Mesothelial cell of epicardium (in vitro differentiated cells): ENCODE data around the gene LARP4. TPM values are rescaled to one million over a fixed set of nuclear protein-coding genes. Genes with fewer than 3 reads are reported as not detected.
"Not testable (repeated sequence)": the region's sequence is repeated elsewhere in the genome, so short reads cannot be mapped to it uniquely, and the experiment has no call there.

Experiments
- DNase-seq, 2 experiments: peaks; one replicate each; pipeline ENCODE4 v3.0.0; 2021; ENCODE audit warnings: low spot score in 2 of 2; ENCODE audit not compliant: unreplicated experiment in 2 of 2
- H3K27ac Mint-ChIP-seq: 2 replicates; pipeline ENCODE4 v1.8.0; 2021; ENCODE audit warnings: mixed read lengths
- H3K27me3 Mint-ChIP-seq: 2 replicates; pipeline ENCODE4 v1.8.0; 2021; ENCODE audit warnings: low read depth, mixed read lengths
- H3K36me3 Mint-ChIP-seq: 2 replicates; pipeline ENCODE4 v1.8.0; 2021; ENCODE audit warnings: mixed read lengths
- H3K4me1 Mint-ChIP-seq: 2 replicates; pipeline ENCODE4 v1.8.0; 2021; ENCODE audit warnings: mixed read lengths
- H3K4me3 Mint-ChIP-seq: 2 replicates; pipeline ENCODE4 v1.8.0; 2021; ENCODE audit warnings: mild to moderate bottlenecking, moderate library complexity, mixed read lengths
- H3K9me3 Mint-ChIP-seq: 2 replicates; pipeline ENCODE4 v1.8.0; 2021; ENCODE audit warnings: mixed read lengths
- total RNA-seq: library from RNA; stranded (reverse); gene quantifications from 3 replicates; pipeline ENCODE4 v1.2.1, GENCODE V29; 2021
- TF ChIP-seq, protein P1 (sequence below): fragments of 200-600 bp; sonication (generic); IDR thresholded peaks from one replicate; pipeline ENCODE4 v1.5.0; 2021; ENCODE audit warnings: antibody characterized with exemption; ENCODE audit not compliant: unreplicated experiment

Gene LARP4
- total RNA-seq, 1 donor from 2014 or later, result 48.7 TPM

DNA sequence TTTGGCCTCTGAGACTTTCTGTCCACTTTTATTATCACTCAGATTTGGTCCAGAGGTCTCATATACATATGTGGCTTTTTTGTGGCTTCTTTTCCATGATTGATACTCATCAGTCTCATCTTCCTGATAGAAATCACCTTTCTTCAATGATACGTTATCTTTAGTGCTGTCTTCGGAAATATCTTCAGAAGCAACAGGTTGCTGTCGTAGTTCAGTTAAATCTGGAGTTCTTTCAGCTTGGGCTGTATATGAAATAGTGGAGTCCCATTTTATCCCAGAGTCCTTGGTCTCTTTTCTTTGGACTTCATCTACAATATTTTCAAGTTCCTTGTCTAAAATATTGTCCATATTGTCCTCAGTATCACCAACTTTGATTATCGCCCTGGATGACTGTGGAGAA is 45.3 kb upstream of the LARP4 start:
- no peaks in the 10 kb centered on the region for H3K27me3 Mint-ChIP-seq
- TF ChIP-seq, protein P1, sequence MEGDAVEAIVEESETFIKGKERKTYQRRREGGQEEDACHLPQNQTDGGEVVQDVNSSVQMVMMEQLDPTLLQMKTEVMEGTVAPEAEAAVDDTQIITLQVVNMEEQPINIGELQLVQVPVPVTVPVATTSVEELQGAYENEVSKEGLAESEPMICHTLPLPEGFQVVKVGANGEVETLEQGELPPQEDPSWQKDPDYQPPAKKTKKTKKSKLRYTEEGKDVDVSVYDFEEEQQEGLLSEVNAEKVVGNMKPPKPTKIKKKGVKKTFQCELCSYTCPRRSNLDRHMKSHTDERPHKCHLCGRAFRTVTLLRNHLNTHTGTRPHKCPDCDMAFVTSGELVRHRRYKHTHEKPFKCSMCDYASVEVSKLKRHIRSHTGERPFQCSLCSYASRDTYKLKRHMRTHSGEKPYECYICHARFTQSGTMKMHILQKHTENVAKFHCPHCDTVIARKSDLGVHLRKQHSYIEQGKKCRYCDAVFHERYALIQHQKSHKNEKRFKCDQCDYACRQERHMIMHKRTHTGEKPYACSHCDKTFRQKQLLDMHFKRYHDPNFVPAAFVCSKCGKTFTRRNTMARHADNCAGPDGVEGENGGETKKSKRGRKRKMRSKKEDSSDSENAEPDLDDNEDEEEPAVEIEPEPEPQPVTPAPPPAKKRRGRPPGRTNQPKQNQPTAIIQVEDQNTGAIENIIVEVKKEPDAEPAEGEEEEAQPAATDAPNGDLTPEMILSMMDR, result no peak
- DNase-seq, result no peak
- no peak overlapping the region for H3K4me3 Mint-ChIP-seq
- H3K4me1 Mint-ChIP-seq, result no peaks in the 10 kb centered on the region
- no peak overlapping the region for H3K27ac Mint-ChIP-seq
- H3K36me3 Mint-ChIP-seq, result no peaks in the 10 kb centered on the region
- no peaks in the 10 kb centered on the region for H3K9me3 Mint-ChIP-seq

DNA sequence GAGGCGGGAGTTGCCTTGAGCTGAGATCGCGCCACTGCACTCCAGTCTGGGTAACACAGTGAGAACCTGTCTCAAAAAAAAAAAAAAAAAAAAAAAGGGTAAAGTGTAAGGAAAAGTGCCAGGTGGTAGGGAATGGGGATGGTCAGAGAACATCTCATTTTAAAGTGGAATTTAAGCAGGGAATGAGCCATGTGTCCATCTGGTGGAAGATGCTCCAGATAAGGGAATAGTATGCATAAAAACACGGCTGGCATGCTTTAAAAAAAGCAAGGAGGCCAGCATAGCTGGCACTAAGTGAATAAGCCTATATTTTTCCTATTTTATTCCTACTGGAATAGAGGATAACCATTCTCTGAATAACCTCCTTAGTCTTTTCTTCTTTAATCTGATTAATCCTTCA is 38.0 kb upstream of the LARP4 start:
- Mint-ChIP-seq H3K9me3 (no peaks in the 10 kb centered on the region), H3K27ac (no peak overlapping the region), H3K27me3 (no peaks in the 10 kb centered on the region), H3K36me3 (no peaks in the 10 kb centered on the region), H3K4me3 (no peak overlapping the region), H3K4me1 (peaks cover 4% of the 10 kb centered on the region)
- TF ChIP-seq, protein P1, result no peak
- DNase-seq, result no peak

DNA sequence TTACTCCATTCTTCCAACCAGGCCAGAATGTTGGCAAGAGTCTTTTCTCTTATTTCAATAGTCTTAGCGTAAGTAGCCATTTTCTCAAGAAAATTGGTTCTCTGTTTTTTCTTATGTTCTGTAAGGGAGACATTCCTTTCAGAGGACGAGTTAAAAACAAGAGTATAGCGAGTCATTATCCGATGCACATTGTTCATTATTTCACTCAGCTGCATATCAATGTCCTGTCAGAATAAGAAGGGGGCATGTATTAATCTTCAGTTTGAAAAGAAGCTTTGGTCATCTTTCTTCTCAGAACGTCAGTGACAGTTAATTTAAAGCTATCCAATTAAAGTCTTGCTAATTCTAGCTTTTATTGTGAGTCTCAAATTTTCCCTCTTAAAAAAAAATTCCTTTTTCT is 37.5 kb upstream of the LARP4 start:
- no peak for DNase-seq
- TF ChIP-seq, protein P1, result no peak
- H3K9me3 Mint-ChIP-seq, result no peaks in the 10 kb centered on the region
- no peak overlapping the region for H3K27ac Mint-ChIP-seq
- no peaks in the 10 kb centered on the region for H3K36me3 Mint-ChIP-seq
- H3K4me3 Mint-ChIP-seq, result no peak overlapping the region
- peaks cover 4% of the 10 kb centered on the region for H3K4me1 Mint-ChIP-seq
- no peaks in the 10 kb centered on the region for H3K27me3 Mint-ChIP-seq

DNA sequence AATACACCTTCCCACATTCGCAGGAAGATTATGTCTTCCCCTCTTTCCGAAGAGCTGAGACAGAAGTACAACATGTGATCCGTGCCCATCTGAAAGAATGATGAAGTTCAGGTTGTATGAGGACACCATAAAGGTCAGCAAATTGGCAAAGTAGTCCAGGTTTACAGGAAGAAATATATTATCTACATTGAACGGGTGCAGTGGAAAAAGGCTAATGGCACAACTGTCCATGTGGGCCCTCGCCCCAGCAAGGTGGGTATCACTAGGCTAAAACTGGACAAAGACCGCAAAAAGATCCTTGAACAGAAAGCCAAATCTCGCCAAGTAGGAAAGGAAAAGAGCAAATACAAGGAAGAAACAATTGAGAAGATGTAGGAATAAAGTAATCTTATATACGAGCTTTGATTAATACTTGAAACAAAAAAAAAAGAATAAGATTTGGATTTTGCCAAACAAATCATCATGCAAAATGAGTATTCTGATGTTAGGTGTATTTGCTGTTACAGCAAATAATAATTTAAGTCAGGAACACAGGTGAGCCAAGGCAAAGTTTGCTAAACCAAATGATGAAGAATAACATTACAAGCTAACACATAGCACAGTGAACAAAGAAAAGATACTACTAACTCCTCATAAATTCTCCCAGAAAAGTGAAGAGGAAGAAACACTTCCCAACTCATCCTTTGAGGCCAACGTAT is 34.8 kb upstream of the LARP4 start:
- TF ChIP-seq, protein P1, result no peak
- Mint-ChIP-seq H3K4me1 (peaks cover 4% of the 10 kb centered on the region), H3K27me3 (no peaks in the 10 kb centered on the region)

DNA sequence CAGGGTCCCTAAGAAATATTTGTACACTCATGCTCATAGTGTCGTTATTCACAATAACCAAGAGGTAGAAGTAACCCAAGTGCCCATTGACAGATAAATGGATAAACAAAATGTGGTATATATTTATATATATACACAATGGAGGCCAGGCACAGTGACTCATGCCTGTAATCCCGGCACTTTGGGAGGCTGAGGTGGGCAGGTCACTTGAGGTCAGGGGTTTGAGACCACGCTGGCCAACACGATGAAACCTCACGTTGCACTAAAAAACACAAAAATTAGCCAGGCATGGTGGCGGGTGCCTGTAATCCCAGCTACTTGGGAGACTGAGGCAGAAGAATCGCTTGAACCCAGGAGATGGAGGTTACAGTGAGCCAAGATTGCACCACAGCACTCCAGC is 30.0 kb upstream of the LARP4 start:
- H3K27ac Mint-ChIP-seq, H3K9me3 Mint-ChIP-seq, H3K4me1 Mint-ChIP-seq, DNase-seq, H3K36me3 Mint-ChIP-seq, H3K4me3 Mint-ChIP-seq, H3K27me3 Mint-ChIP-seq: not testable (repeated sequence)

More for the DNA sequence above, 34.8 kb upstream of the LARP4 start:
- Mint-ChIP-seq H3K9me3 (no peaks in the 10 kb centered on the region), H3K36me3 (no peaks in the 10 kb centered on the region), H3K4me3 (no peak overlapping the region), H3K27ac (no peak overlapping the region)
- no peak for DNase-seq

DNA sequence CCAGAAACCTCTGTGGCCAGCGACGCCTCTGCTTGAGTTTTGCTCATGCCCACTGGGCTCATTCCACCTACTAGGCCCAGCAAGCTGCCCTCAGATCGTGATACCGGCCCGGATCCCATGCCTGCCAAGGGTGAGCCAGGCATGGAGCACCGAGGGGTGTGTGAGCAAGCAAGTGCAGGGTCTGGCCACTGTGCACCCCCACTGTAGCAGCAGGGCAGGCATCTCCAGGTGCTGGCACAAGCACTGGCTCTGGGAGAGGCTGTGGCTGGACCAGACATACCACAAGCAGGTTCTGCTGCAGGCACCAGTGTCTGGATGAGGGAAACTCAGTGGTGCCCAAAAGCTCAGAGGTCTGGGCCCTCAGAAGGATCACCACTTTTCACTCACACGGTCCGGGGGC is 24.9 kb upstream of the LARP4 start:
- DNase-seq, result no peak
- TF ChIP-seq, protein P1, result no peak
- no peaks in the 10 kb centered on the region for H3K9me3 Mint-ChIP-seq
- H3K27me3 Mint-ChIP-seq, result no peaks in the 10 kb centered on the region
- no peaks in the 10 kb centered on the region for H3K36me3 Mint-ChIP-seq
- no peaks in the 10 kb centered on the region for H3K4me1 Mint-ChIP-seq
- no peak overlapping the region for H3K27ac Mint-ChIP-seq
- H3K4me3 Mint-ChIP-seq, result no peak overlapping the region
